Measurements from ENCODE around the gene BIN2. TPM values are rescaled to one million over a fixed set of nuclear protein-coding genes. Genes with fewer than 3 reads are reported as not detected.

BIN2 gene
- total RNA-seq, 1 donor from 2014 or later, result not detected

- Mint-ChIP-seq H3K4me1 (ENCODE audit: low read depth) (peaks cover 3% of the 10 kb centered on the region), H3K36me3 (ENCODE audit: low read depth) (no peaks in the 10 kb centered on the region), H3K27ac (ENCODE audit: unreplicated experiment) (no peak overlapping the region), H3K4me3 (ENCODE audit: unreplicated experiment) (no peak overlapping the region), H3K9me3 (ENCODE audit: low read depth) (no peaks in the 10 kb centered on the region), H3K27me3 (ENCODE audit: low read depth) (no peaks in the 10 kb centered on the region)
- no peak for DNase-seq (ENCODE audit: low spot score)
- TF ChIP-seq CTCF (IDR thresholded peaks at IDR 0.05), result no peak
Measured at GRCh38 chr12:51362307-51362706, 38.3 kb upstream of the BIN2 start.

- DNase-seq (ENCODE audit: low spot score), result no peak
- no peak overlapping the region for H3K4me3 Mint-ChIP-seq (ENCODE audit: unreplicated experiment)
- H3K27me3 Mint-ChIP-seq (ENCODE audit: low read depth), result no peaks in the 10 kb centered on the region
- no peaks in the 10 kb centered on the region for H3K9me3 Mint-ChIP-seq (ENCODE audit: low read depth)
- TF ChIP-seq CTCF (IDR thresholded peaks at IDR 0.05), result peak; percentile 42
- no peak overlapping the region for H3K27ac Mint-ChIP-seq (ENCODE audit: unreplicated experiment)
- H3K4me1 Mint-ChIP-seq (ENCODE audit: low read depth), result peaks cover 3% of the 10 kb centered on the region
- no peaks in the 10 kb centered on the region for H3K36me3 Mint-ChIP-seq (ENCODE audit: low read depth)
Measured at GRCh38 chr12:51361161-51362016, 37.4 kb upstream of the BIN2 start.

GRCh38 chr12:51360315-51360714, 36.3 kb upstream of the BIN2 start:
- Mint-ChIP-seq H3K4me1 (ENCODE audit: low read depth) (peaks cover 3% of the 10 kb centered on the region), H3K4me3 (ENCODE audit: unreplicated experiment) (no peak overlapping the region), H3K27ac (ENCODE audit: unreplicated experiment) (no peak overlapping the region), H3K36me3 (ENCODE audit: low read depth) (no peaks in the 10 kb centered on the region), H3K27me3 (ENCODE audit: low read depth) (no peaks in the 10 kb centered on the region), H3K9me3 (ENCODE audit: low read depth) (no peaks in the 10 kb centered on the region)
- no peak for TF ChIP-seq CTCF (IDR thresholded peaks at IDR 0.05)
- no peak for DNase-seq (ENCODE audit: low spot score)

- Mint-ChIP-seq H3K9me3 (ENCODE audit: low read depth) (no peaks in the 10 kb centered on the region), H3K4me3 (ENCODE audit: unreplicated experiment) (no peak overlapping the region), H3K27ac (ENCODE audit: unreplicated experiment) (no peak overlapping the region), H3K27me3 (ENCODE audit: low read depth) (no peaks in the 10 kb centered on the region), H3K36me3 (ENCODE audit: low read depth) (no peaks in the 10 kb centered on the region), H3K4me1 (ENCODE audit: low read depth) (peaks cover 3% of the 10 kb centered on the region)
- TF ChIP-seq CTCF (IDR thresholded peaks at IDR 0.05), result no peak
- DNase-seq (ENCODE audit: low spot score), result no peak
Measured at GRCh38 chr12:51359851-51360250, 35.9 kb upstream of the BIN2 start.

- DNase-seq (ENCODE audit: low spot score), result no peak
- no peak overlapping the region for H3K27ac Mint-ChIP-seq (ENCODE audit: unreplicated experiment)
- no peak overlapping the region for H3K4me3 Mint-ChIP-seq (ENCODE audit: unreplicated experiment)
- no peaks in the 10 kb centered on the region for H3K36me3 Mint-ChIP-seq (ENCODE audit: low read depth)
- no peaks in the 10 kb centered on the region for H3K9me3 Mint-ChIP-seq (ENCODE audit: low read depth)
- no peaks in the 10 kb centered on the region for H3K27me3 Mint-ChIP-seq (ENCODE audit: low read depth)
- TF ChIP-seq CTCF (IDR thresholded peaks at IDR 0.05), result no peak
- peaks cover 3% of the 10 kb centered on the region for H3K4me1 Mint-ChIP-seq (ENCODE audit: low read depth)
Measured at GRCh38 chr12:51358496-51358895, 34.5 kb upstream of the BIN2 start.

All from chondrocyte (in vitro differentiated cells).